Glomerular endothelial cell (primary cell): ENCODE results near the gene AP4M1. TPM values are rescaled to one million over a fixed set of nuclear protein-coding genes. Genes with fewer than 3 reads are reported as not detected.

Source experiments
- DNase-seq: peaks from one replicate; pipeline ENCODE4 v3.0.0-alpha.2; 2011; ENCODE audit warnings: low read depth, low spot score; ENCODE audit errors: extremely low read depth
- total RNA-seq: library from RNA; depleted of rRNA; stranded (reverse); fragments of >200 nt; gene quantifications from 2 replicates; pipeline ENCODE4 v1.2.3, GENCODE V29; 2015

AP4M1 gene
- total RNA-seq, 1 donor from 2014 or later: 26.1 TPM

GRCh38 chr7:100157069-100157333, 55.6 kb downstream of the AP4M1 start:
- DNase-seq: no peak

DNA sequence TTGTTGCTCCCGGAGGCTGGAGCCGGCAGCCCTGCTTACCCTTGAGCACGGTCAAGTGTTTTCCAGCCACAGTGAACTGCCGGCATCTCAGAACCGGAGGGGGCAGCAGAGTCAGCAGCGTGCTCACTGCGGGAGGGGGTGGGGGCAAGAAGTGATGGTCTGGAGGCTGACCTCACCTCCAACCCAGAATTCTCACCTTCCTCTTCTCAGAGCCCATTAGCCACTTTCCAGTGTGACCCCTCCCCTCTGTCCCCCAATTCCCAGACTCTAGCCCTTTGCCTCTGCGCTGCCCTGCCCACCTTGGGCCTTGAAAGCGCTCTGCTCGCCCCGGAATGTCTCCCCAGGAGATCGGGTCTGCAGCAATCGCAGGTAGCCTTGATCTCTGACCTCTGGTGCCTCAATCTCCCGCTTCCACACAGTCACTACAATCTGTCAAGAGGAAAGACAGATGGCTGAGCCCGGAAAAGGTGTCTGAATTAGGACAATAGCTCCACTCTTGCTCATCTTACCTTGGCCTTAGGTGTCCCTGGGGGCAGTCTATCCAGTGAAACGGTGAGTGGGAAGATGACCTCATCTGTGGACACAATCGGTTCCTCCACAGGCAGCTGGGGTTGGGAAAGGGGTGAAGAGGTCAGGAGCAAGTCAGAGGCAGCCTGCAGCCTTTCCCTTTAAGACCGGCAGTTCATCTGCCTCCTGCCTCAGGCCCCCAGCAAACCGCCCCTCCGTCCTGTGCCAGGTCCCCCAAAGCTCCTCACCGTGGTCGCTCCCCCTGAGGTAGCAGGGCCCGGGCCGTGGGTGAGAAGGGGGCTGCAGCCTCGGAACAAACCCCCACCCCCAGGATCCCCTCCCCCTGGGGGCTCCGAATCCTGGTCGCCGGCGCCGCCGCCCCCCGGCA, 56.1 kb downstream of the AP4M1 start:
- DNase-seq: no peak

Other genes starting within 250 kb of the AP4M1 start
- not detected in 2 replicates for gene OR2AE1, start 224.6 kb upstream of the AP4M1 start, total RNA-seq
- 20.3 and 26.7 TPM in 2 replicates for gene TRIM4, start 182.1 kb upstream of the AP4M1 start, total RNA-seq
- 0.99 TPM in 1 of 2 replicates, not detected in the other for gene GJC3, start 172.0 kb upstream of the AP4M1 start, total RNA-seq
- not detected in 2 replicates for gene AZGP1, start 125.6 kb upstream of the AP4M1 start, total RNA-seq
- gene ZKSCAN1, start 86.0 kb upstream of the AP4M1 start, total RNA-seq: 32.9 and 35.5 TPM in 2 replicates
- 7.8 and 8.8 TPM in 2 replicates for gene ZSCAN21, start 51.9 kb upstream of the AP4M1 start, total RNA-seq
- 28.6 and 30.8 TPM in 2 replicates for gene ZNF3, start 19.9 kb upstream of the AP4M1 start, total RNA-seq
- 89.7 and 92.1 TPM in 2 replicates for gene COPS6, start 12.7 kb upstream of the AP4M1 start, total RNA-seq
- 31.3 and 55.0 TPM in 2 replicates for gene MCM7, start 246 bp upstream of the AP4M1 start, total RNA-seq
- gene TAF6, start 17.7 kb downstream of the AP4M1 start, total RNA-seq: 49.8 and 71.4 TPM in 2 replicates
- gene CNPY4, start 18.0 kb downstream of the AP4M1 start, total RNA-seq: 23.6 and 37.9 TPM in 2 replicates
- 2.3 and 3.9 TPM in 2 replicates for gene MBLAC1, start 25.3 kb downstream of the AP4M1 start, total RNA-seq
- 137 and 193 TPM in 2 replicates for gene LAMTOR4, start 47.3 kb downstream of the AP4M1 start, total RNA-seq
- gene TRAPPC14, start 57.1 kb downstream of the AP4M1 start, total RNA-seq: 9.3 and 20.0 TPM in 2 replicates
- 1.6 and 2.3 TPM in 2 replicates for gene GAL3ST4, start 67.0 kb downstream of the AP4M1 start, total RNA-seq
- gene GPC2, start 75.7 kb downstream of the AP4M1 start, total RNA-seq: 3.2 and 6.8 TPM in 2 replicates
- 0.15 and 1.1 TPM in 2 replicates for gene STAG3, start 76.3 kb downstream of the AP4M1 start, total RNA-seq
- gene PVRIG, start 118.3 kb downstream of the AP4M1 start, total RNA-seq: 0.12 TPM in 1 of 2 replicates, not detected in the other
- not detected in 2 replicates for gene SPDYE3, start 206.1 kb downstream of the AP4M1 start, total RNA-seq